GM12801 (cell line): Measurements from ENCODE around the gene JAZF1.

ENCODE experiments used
- CTCF ChIP-seq: IDR thresholded peaks from one replicate; pipeline ENCODE4 v1.5.1; 2011; ENCODE audit warnings: control low read depth; ENCODE audit not compliant: insufficient read length; ENCODE audit errors: extremely low read depth

JAZF1 gene

GRCh38 chr7:28165961-28166955 lies 14.3 kb downstream of the JAZF1 start:
- no peak for TF ChIP-seq CTCF

GRCh38 chr7:28165261-28165660 lies 15.3 kb downstream of the JAZF1 start:
- TF ChIP-seq CTCF, result no peak

DNA sequence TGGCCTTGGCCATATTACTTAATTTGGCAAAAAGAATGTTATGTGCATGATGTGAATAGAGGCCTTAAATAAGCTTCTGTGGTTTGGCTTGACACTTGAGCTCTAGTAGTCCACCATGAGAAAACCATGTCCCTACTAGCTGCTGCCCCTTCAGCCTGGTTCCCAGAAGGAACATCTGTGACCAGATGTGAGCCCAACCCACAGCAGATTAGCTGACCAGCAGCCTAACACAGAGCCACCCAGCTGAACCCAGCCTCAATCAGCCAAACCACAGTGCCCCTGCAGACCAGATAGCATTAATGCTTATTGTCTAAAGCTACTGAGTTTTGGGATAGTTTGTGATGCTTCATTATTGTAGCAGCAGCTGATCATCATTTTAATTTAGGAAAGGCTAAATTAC lies 16.6 kb downstream of the JAZF1 start:
- TF ChIP-seq CTCF, result no peak

DNA sequence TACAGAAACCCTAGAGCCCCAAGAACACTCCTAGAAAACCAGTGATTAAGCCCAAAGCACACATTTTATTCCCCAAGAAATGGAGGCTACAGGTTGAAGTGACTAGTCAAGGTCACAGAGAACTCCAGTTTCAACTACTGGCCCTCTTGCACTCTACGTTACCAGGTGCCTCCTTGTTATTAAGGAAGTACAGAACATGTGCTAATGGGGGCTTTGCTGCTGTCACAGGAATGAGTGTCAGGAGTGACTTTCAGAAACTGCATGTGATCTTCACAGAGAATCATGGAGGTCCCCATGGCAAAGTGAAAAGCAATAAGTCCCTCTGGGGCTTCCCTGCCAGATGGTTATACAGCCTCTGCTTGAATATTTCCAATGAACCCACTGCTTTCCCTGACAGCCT lies 19.3 kb downstream of the JAZF1 start:
- no peak for TF ChIP-seq CTCF

DNA sequence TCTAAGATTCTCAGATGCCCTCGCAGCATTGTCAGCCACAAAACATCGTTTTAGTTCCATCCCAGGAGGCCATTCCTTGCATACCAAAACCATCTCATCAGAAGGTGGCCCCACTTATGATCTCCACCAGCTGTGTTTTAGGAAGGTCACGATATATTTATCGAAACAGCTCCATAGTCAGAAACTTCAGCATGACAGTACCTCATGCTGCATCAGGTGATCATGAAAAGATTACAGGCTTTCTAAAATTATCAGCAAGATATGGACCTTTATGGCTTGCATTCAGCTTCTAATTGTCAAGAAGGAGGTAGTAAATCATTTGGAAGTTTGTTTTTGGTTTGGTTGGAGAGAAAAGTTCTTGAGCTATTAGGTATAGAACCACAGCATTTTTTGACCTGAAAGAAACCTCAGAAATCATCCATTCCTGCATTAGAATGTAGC lies 20.0 kb downstream of the JAZF1 start:
- no peak for TF ChIP-seq CTCF

DNA sequence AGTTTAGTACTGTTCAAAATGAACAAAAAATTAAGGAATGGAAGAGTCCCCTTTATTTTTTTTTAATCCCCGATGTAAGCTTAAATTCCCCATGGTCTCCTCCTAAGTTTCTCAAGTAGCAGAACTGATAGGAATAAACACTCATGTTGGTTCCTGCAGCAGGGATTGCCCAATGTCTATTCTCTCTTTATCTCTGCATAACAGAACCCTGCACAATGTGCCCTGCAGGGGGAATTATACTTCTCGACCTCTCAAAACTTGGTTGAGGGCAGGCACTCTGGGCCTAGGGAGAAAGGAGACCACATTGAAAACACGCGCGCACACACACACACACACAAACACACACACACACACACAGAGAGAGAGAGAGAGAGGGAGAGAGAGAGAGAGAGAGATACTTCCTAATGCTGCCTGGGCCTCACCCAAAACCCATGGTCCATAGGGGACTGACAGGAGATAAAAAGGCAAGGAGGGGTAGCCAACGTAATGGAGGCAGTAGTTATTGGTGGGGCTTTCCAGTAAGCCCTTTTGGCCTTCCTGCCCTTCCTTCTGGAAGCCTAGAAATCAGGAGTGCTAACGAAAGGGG lies 22.7 kb downstream of the JAZF1 start:
- TF ChIP-seq CTCF, result no peak

DNA sequence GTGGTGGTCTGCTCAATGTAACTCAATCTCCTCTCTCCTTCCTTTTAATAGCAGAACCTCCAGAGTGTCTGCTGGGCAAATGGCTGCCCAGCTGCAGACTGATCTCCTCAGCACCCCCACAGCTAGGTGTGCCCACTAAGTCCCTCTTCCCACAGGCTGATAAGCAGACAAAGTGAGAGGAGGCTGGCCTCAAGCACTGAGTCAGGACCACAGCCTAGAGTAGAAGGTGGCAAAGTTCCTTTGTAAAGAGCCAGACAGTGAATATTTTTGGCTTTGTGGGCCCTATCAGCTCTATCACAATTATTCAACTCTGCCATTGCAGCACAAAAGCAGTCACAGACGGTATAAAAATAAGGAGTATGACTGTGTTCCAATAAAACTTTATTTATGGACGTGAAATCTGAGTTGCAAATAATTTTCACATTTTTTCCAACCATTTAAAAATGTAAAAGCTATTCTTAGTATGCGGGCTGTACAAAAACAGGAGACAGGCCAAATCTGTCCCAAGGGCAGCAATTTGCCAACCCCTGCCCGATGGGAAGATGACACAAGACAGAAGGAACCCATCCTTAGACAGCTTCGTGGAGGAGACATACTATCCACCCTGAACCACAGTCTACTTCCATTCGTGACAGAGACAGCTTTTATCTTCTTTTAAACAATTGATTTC lies 23.4 kb downstream of the JAZF1 start:
- TF ChIP-seq CTCF, result no peak
